Pancreas (tissue), 10 donors: ENCODE results near the gene TMEM238. TPM values are rescaled to one million over a fixed set of nuclear protein-coding genes. Genes with fewer than 3 reads are reported as not detected.
"Not testable (repeated sequence)": the region's sequence is repeated elsewhere in the genome, so short reads cannot be mapped to it uniquely, and the experiment has no call there.

ENCODE experiments used
- ATAC-seq, 4 donors: fragments of 200-7000 bp; cut with Tn5 transposase; one replicate each; pipeline versions ENCODE4 v1.8.0 to v1.9.1; 2020; ENCODE audit warnings: mild to moderate bottlenecking in 4 of 4, moderate library complexity in 4 of 4
- DNase-seq, 6 donors: peaks; one replicate each; pipeline ENCODE4 v3.0.0-alpha.2; 2020
- FAIRE-seq: peaks from 2 replicates; lab custom pipeline; 2012; peaks lifted over from hg19 to GRCh38; lab: Jason Lieb, UNC
- H3K27ac ChIP-seq, 4 donors: fragments of 200-600 bp; sonication (generic); 1 replicate in 3 of 4; 2 replicates in 1 of 4; pipeline versions ENCODE4 v1.5.0 to v1.8.0; 2020
- H3K27me3 ChIP-seq, 4 donors: fragments of 200-600 bp; one replicate each; pipeline ENCODE4 v1.8.0; 2021
- H3K36me3 ChIP-seq, 3 donors: fragments of 200-600 bp; sonication (generic) in 1 of 3; one replicate each; pipeline versions ENCODE4 v1.5.0 to v1.8.0; 2020 to 2021
- H3K4me1 ChIP-seq, 3 donors: fragments of 200-600 bp; one replicate each; pipeline ENCODE4 v1.8.0; 2021
- H3K4me3 ChIP-seq, 4 donors: fragments of 200-600 bp; sonication (generic) in 2 of 4; one replicate each; pipeline versions ENCODE4 v1.5.0 to v1.8.0; 2020 to 2021
- H3K9me3 ChIP-seq, 4 donors: fragments of 200-600 bp; one replicate each; pipeline ENCODE4 v1.8.0; 2021
- WGBS, 2 donors: extraction: QIAGEN DNeasy Blood & Tissue Kit; methylation state at CpG; one replicate each; pipeline ENCODE4 v1.1.7; 2013; 5-methylcytosine and 5-hydroxymethylcytosine counted together
- intact Hi-C, 3 donors: fragments of 100-400 bp; cut with DNase I; formaldehyde crosslinking; loops; one replicate each; pipeline versions ENCODE4 v1.11.1 to v1.14.2; 2022
- polyA plus RNA-seq, 2 donors: library from polyadenylated mRNA; stranded (reverse); fragments of 200-250 nt; gene quantifications; one replicate each; pipeline ENCODE4 v1.2.3, GENCODE V29; 2013
- total RNA-seq, 6 donors: library from RNA; stranded (reverse); fragmentation: NEBNext Ultra II Directional in 4 of 6; extraction: Animal tissue kit (Norgen Biotek cat#: 25700) in 4 of 6; gene quantifications; one replicate each; pipeline versions ENCODE4 v1.2.1 to v1.2.4, GENCODE V29; 2021 to 2023
- TF ChIP-seq, protein P1 (sequence below), 4 donors: fragments of 200-600 bp; sonication (generic) in 3 of 4; IDR thresholded peaks; one replicate each; pipeline versions ENCODE4 v1.5.0 to v1.8.0; 2021; ENCODE audit warnings: antibody characterized with exemption in 4 of 4
- donor health status: healthy with polysubstance abuse.
- donor health status: DM: no; HTN: no; CAD: no; lungs with moderate emphysema.
- donor health status: DM: no; HTN: no; CAD: no.
- donor health status: control.
- donor health status: control.
- donor health status: Bipolar disorder and iron deficiency.
- donor health status: DM: yes; HTN: yes; CAD: no.
- donor health status: DM: no; HTN: no; CAD: no.
- donor health status: DM: no; HTN: no; CAD: no.
- donor health status: DM: yes; HTN: yes; CAD: no.

The TMEM238 gene
- total and polyA plus RNA-seq, 8 donors: 0.42 to 32.7 (median 19.8) TPM

DNA sequence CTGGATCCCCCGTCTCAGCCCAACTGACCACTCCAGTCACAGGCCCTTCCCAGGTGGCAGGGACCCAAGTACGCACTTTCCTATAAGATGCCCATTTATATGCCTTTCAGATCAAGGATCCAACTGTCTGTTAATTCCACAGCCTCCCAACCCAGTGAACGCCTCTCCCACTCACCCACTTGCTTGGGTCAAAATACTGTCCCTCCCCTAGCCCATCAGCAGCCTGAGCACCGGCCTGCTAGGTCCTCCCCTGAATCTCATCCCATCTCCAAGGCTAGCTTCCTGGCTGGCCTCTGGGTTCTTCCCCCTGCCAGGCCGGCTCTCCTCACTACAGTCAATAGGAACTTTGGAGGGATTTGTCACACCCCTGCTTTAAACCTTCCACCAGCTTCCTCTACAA lies 21.5 kb upstream of the TMEM238 start:
- no peak overlapping the region for H3K27ac ChIP-seq
- TF ChIP-seq, protein P1, sequence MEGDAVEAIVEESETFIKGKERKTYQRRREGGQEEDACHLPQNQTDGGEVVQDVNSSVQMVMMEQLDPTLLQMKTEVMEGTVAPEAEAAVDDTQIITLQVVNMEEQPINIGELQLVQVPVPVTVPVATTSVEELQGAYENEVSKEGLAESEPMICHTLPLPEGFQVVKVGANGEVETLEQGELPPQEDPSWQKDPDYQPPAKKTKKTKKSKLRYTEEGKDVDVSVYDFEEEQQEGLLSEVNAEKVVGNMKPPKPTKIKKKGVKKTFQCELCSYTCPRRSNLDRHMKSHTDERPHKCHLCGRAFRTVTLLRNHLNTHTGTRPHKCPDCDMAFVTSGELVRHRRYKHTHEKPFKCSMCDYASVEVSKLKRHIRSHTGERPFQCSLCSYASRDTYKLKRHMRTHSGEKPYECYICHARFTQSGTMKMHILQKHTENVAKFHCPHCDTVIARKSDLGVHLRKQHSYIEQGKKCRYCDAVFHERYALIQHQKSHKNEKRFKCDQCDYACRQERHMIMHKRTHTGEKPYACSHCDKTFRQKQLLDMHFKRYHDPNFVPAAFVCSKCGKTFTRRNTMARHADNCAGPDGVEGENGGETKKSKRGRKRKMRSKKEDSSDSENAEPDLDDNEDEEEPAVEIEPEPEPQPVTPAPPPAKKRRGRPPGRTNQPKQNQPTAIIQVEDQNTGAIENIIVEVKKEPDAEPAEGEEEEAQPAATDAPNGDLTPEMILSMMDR (IDR thresholded peaks at IDR 0.05): no peak
- H3K4me3 ChIP-seq: no peak overlapping the region
- H3K27me3 ChIP-seq: no peaks in the 10 kb centered on the region
- peaks cover 0 to 4% (median 0%) of the 10 kb centered on the region in 3 donors for H3K4me1 ChIP-seq
- intact Hi-C loops: loop anchor here in 1 of 3 donors (10.0 kb wide), 1 partner anchor 111 kb away; no protein-coding TSS in a partner anchor
- H3K9me3 ChIP-seq: no peaks in the 10 kb centered on the region
- no peak for FAIRE-seq
- no peak for ATAC-seq
- peaks cover 0 to 7% (median 0%) of the 10 kb centered on the region in 3 donors for H3K36me3 ChIP-seq
- 89 to 93% methylated on average over 5 of the region's 5 CpGs for WGBS, 2 donors
- no peak for DNase-seq

DNA sequence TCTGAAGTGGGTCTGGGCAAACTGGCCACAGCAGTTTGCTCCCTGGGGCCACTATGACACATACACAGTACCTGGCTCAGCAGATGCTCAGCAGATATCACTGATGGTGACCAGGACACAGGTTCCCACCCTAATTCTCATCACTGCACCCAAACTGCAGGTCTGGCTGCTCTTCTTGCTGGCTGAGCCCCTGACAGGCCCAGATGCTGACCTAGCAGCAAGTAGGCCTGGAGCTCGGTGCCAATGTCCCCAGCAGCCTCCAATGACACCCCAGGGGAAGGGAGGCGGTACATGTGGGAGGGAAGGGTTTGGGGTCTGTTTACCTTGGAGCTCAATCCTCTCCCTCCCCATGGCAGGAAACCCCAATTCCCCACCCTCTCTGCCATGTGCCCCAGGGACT lies 18.4 kb upstream of the TMEM238 start:
- FAIRE-seq (no peak), ATAC-seq (no peak), DNase-seq (no peak)
- Histone ChIP-seq H3K27ac (no peak overlapping the region), H3K4me3 (no peak overlapping the region), H3K4me1 (peaks cover 0 to 4% (median 0%) of the 10 kb centered on the region in 3 donors), H3K9me3 (no peaks in the 10 kb centered on the region), H3K36me3 (peaks cover 0 to 7% (median 0%) of the 10 kb centered on the region in 3 donors), H3K27me3 (no peaks in the 10 kb centered on the region)
- intact Hi-C loops: loop anchor here in 1 of 3 donors (10.0 kb wide), 1 partner anchor 108 kb away; no protein-coding TSS in a partner anchor
- TF ChIP-seq, protein P1 (IDR thresholded peaks at IDR 0.05): no peak
- 93 to 94% methylated on average over 2 of the region's 2 CpGs for WGBS, 2 donors

DNA sequence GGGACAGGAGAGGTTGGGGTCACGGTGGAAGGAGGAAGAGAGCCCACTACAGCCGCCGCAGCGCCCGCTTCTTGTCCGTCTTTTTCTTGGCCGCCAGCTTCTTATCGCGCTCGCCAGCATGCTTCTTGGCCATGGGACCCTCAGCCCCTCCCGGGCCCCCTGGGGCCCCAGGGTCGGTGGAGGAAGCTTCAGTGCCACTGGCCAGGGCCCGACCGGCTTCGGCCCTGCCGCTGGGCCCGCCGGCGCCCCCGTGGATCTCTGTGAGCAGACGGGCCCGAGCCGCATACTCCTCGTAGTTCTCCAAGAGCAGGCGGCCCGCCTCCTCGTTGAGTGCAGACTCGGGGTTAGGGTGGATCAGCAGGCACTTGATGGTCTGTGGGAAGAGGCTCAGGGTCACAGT lies 17.3 kb upstream of the TMEM238 start:
- DNase-seq, FAIRE-seq, H3K4me1 ChIP-seq, H3K4me3 ChIP-seq, H3K36me3 ChIP-seq, H3K27me3 ChIP-seq, H3K9me3 ChIP-seq, H3K27ac ChIP-seq: not testable (repeated sequence)
- peak in 1 of 4 donors; percentile 7 for ATAC-seq
- intact Hi-C loops: loop anchor here in 1 of 3 donors (10.0 kb wide), 1 partner anchor 107 kb away; no protein-coding TSS in a partner anchor
- 88 to 93% methylated on average over 9 to 21 of the region's 28 CpGs for WGBS, 2 donors

DNA sequence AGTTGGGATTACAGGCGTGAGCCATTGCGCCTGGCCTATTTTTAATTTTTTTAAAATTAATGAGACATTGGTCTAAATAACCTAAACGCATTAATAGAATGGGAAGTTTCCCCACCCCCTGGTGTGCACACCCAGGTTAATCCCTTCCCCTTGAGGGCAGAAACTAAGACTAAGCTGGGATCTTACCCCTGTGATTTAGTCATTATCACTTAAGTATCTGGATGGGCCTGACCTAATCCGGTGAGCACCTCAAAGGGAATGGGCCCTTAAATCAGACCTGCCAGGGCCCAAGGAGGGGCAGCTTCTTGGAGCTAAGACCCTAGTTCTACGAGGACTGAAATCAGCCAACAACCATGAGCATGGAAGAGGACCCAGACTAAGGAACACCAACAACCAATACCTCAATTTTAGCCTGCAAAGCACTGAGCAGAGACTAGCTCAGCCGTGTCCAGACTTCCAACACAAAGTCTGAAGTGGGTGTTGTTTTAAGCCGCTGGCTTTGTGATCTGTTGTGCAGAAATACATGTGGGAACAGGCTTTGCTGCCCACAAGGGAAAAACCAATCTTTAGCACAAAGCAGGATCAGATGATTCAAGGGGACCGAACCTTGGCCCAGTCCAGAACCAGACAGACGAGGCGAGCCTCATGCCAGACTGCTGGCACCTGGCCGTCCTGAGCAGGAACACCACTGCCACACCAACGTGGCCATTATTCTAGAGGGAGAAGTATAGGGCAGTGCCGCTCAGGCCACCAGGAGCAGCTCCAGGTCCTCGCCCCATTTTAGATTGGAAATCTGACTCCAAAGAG lies 16.4 kb upstream of the TMEM238 start:
- WGBS, 2 donors: 87 to 89% methylated on average over 14 of the region's 14 CpGs
- DNase-seq: no peak
- H3K27ac ChIP-seq: no peak overlapping the region

DNA sequence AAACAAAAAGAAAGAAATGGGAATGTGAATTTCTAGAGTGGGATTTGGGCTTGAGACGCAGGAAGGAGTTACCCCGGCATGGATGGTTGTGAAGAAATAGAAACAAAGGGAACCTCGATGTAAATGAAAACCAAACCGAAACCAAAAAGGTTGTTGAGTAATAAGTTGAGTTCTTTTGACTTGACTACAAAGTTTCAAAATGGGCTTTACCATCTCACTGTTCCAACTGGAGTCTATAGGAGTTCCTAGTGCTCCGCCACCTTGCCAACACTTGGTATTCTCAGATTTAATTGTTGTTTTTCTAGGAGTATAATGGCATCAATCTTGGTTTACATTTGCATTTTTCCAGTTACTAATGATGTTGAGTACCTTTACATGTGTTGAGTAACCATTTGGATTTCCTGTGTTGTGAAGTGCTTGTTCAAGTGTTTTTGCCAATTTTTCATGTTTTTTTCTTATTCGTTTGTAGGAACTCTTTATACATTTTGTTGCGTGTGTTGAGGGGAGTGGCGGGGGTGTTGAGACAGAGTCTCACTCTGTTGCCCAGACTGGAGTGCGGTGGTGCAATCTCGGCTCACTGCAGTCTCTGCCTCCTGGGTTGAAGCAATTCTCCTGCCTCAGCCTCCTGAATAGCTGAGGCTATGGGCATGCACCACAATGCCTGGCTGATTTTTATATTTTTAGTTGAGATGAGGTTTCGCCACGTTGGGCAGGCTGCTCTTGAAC lies 14.3 kb upstream of the TMEM238 start:
- intact Hi-C loops: no loop called here
- no peak overlapping the region for H3K4me3 ChIP-seq
- H3K36me3 ChIP-seq: peaks cover 0 to 5% (median 0%) of the 10 kb centered on the region in 3 donors
- H3K4me1 ChIP-seq: no peaks in the 10 kb centered on the region
- WGBS, 2 donors: 83 to 88% methylated on average over 12 of the region's 12 CpGs
- TF ChIP-seq, protein P1 (IDR thresholded peaks at IDR 0.05): no peak
- ATAC-seq (no peak), FAIRE-seq (no peak), DNase-seq (no peak)
- H3K9me3 ChIP-seq: no peaks in the 10 kb centered on the region
- H3K27me3 ChIP-seq: no peaks in the 10 kb centered on the region
- H3K27ac ChIP-seq: no peak overlapping the region

More for the DNA sequence above, 16.4 kb upstream of the TMEM238 start:
- Histone ChIP-seq H3K36me3 (peaks cover 0 to 7% (median 0%) of the 10 kb centered on the region in 3 donors), H3K9me3 (no peaks in the 10 kb centered on the region), H3K27me3 (no peaks in the 10 kb centered on the region), H3K4me3 (no peak overlapping the region), H3K4me1 (no peaks in the 10 kb centered on the region)
- TF ChIP-seq, protein P1 (IDR thresholded peaks at IDR 0.05): no peak
- FAIRE-seq (no peak), ATAC-seq (no peak)
- intact Hi-C loops: loop anchor here in 1 of 3 donors (10.0 kb wide), 1 partner anchor 106 kb away; no protein-coding TSS in a partner anchor
